ENCODE measurements around the gene GRM4.
"Not testable (repeated sequence)": the region's sequence is repeated elsewhere in the genome, so short reads cannot be mapped to it uniquely, and the experiment has no call there.

The GRM4 gene

GRCh38 chr6:34022250-34022872 is 123.5 kb downstream of the GRM4 start:
- H3K4me1 ChIP-seq (ENCODE audit: control insufficient read depth, insufficient read depth, low read length) = peaks cover 7% of the 10 kb centered on the region
- H3K9me3 ChIP-seq (ENCODE audit: control insufficient read depth, low read length) = no peaks in the 10 kb centered on the region
- 86% methylated on average over 22 of the region's 22 CpGs for WGBS, 2 experiments
- no peak overlapping the region for H3K4me3 ChIP-seq (ENCODE audit: insufficient read depth, low read depth, low read length)
- no peaks in the 10 kb centered on the region for H3K27me3 ChIP-seq (ENCODE audit: control insufficient read depth, insufficient read depth, low read length, poor library complexity, severe bottlenecking)
- no peaks in the 10 kb centered on the region for H3K36me3 ChIP-seq (ENCODE audit: control insufficient read depth, insufficient read depth, low read length)
- no peak overlapping the region for H3K27ac ChIP-seq (ENCODE audit: insufficient read depth, low read depth, low read length, poor library complexity, severe bottlenecking)

- no peak overlapping the region for H3K27ac ChIP-seq (ENCODE audit: insufficient read depth, low read depth, low read length, poor library complexity, severe bottlenecking)
- H3K27me3 ChIP-seq (ENCODE audit: control insufficient read depth, insufficient read depth, low read length, poor library complexity, severe bottlenecking) = no peaks in the 10 kb centered on the region
- no peaks in the 10 kb centered on the region for H3K36me3 ChIP-seq (ENCODE audit: control insufficient read depth, insufficient read depth, low read length)
- 90 to 95% methylated on average over 19 of the region's 19 CpGs for WGBS, 2 experiments
- H3K4me3 ChIP-seq (ENCODE audit: insufficient read depth, low read depth, low read length) = no peak overlapping the region
- peaks cover 7% of the 10 kb centered on the region for H3K4me1 ChIP-seq (ENCODE audit: control insufficient read depth, insufficient read depth, low read length)
- H3K9me3 ChIP-seq (ENCODE audit: control insufficient read depth, low read length) = no peaks in the 10 kb centered on the region
These were observed 124.2 kb downstream of the GRM4 start for GRCh38 chr6:34021554-34022190.

- no peaks in the 10 kb centered on the region for H3K27me3 ChIP-seq (ENCODE audit: control insufficient read depth, insufficient read depth, low read length, poor library complexity, severe bottlenecking)
- no peaks in the 10 kb centered on the region for H3K36me3 ChIP-seq (ENCODE audit: control insufficient read depth, insufficient read depth, low read length)
- peaks cover 11% of the 10 kb centered on the region for H3K4me1 ChIP-seq (ENCODE audit: control insufficient read depth, insufficient read depth, low read length)
- H3K27ac ChIP-seq (ENCODE audit: insufficient read depth, low read depth, low read length, poor library complexity, severe bottlenecking) = no peak overlapping the region
- H3K9me3 ChIP-seq (ENCODE audit: control insufficient read depth, low read length) = no peaks in the 10 kb centered on the region
- WGBS, 2 experiments = 90 to 91% methylated on average over 17 of the region's 17 CpGs
- no peak overlapping the region for H3K4me3 ChIP-seq (ENCODE audit: insufficient read depth, low read depth, low read length)
These were observed 124.9 kb downstream of the GRM4 start for GRCh38 chr6:34020807-34021553.

GRCh38 chr6:34020278-34020677 is 125.6 kb downstream of the GRM4 start:
- WGBS, 2 experiments = 95 to 98% methylated on average over 5 of the region's 5 CpGs
- H3K4me3 ChIP-seq (ENCODE audit: insufficient read depth, low read depth, low read length) = no peak overlapping the region
- H3K36me3 ChIP-seq (ENCODE audit: control insufficient read depth, insufficient read depth, low read length) = no peaks in the 10 kb centered on the region
- H3K9me3 ChIP-seq (ENCODE audit: control insufficient read depth, low read length) = no peaks in the 10 kb centered on the region
- H3K27ac ChIP-seq (ENCODE audit: insufficient read depth, low read depth, low read length, poor library complexity, severe bottlenecking) = no peak overlapping the region
- H3K4me1 ChIP-seq (ENCODE audit: control insufficient read depth, insufficient read depth, low read length) = peaks cover 15% of the 10 kb centered on the region
- no peaks in the 10 kb centered on the region for H3K27me3 ChIP-seq (ENCODE audit: control insufficient read depth, insufficient read depth, low read length, poor library complexity, severe bottlenecking)

- Histone ChIP-seq H3K4me1 (ENCODE audit: control insufficient read depth, insufficient read depth, low read length) (peaks cover 20% of the 10 kb centered on the region), H3K36me3 (ENCODE audit: control insufficient read depth, insufficient read depth, low read length) (no peaks in the 10 kb centered on the region), H3K27ac (ENCODE audit: insufficient read depth, low read depth, low read length, poor library complexity, severe bottlenecking) (no peak overlapping the region), H3K9me3 (ENCODE audit: control insufficient read depth, low read length) (no peaks in the 10 kb centered on the region), H3K4me3 (ENCODE audit: insufficient read depth, low read depth, low read length) (no peak overlapping the region), H3K27me3 (ENCODE audit: control insufficient read depth, insufficient read depth, low read length, poor library complexity, severe bottlenecking) (no peaks in the 10 kb centered on the region)
- 81 to 87% methylated on average over 7 of the region's 7 CpGs for WGBS, 2 experiments
These were observed 126.8 kb downstream of the GRM4 start for GRCh38 chr6:34018961-34019606.

- H3K4me3 ChIP-seq (ENCODE audit: insufficient read depth, low read depth, low read length) = no peak overlapping the region
- no peaks in the 10 kb centered on the region for H3K36me3 ChIP-seq (ENCODE audit: control insufficient read depth, insufficient read depth, low read length)
These were observed 127.9 kb downstream of the GRM4 start for GRCh38 chr6:34018026-34018425.

GRCh38 chr6:34017106-34017805 is 128.6 kb downstream of the GRM4 start:
- Histone ChIP-seq H3K27me3 (ENCODE audit: control insufficient read depth, insufficient read depth, low read length, poor library complexity, severe bottlenecking) (no peaks in the 10 kb centered on the region), H3K9me3 (ENCODE audit: control insufficient read depth, low read length) (no peaks in the 10 kb centered on the region), H3K4me3 (ENCODE audit: insufficient read depth, low read depth, low read length) (no peak overlapping the region), H3K27ac (ENCODE audit: insufficient read depth, low read depth, low read length, poor library complexity, severe bottlenecking) (no peak overlapping the region), H3K36me3 (ENCODE audit: control insufficient read depth, insufficient read depth, low read length) (no peaks in the 10 kb centered on the region), H3K4me1 (ENCODE audit: control insufficient read depth, insufficient read depth, low read length) (peaks cover 20% of the 10 kb centered on the region)
- 97% methylated on average over 54 of the region's 54 CpGs for WGBS, 2 experiments

More at GRCh38 chr6:34018026-34018425, 127.9 kb downstream of the GRM4 start:
- no peaks in the 10 kb centered on the region for H3K9me3 ChIP-seq (ENCODE audit: control insufficient read depth, low read length)
- H3K27me3 ChIP-seq (ENCODE audit: control insufficient read depth, insufficient read depth, low read length, poor library complexity, severe bottlenecking) = no peaks in the 10 kb centered on the region
- peaks cover 20% of the 10 kb centered on the region for H3K4me1 ChIP-seq (ENCODE audit: control insufficient read depth, insufficient read depth, low read length)
- 94 to 95% methylated on average over 6 of the region's 6 CpGs for WGBS, 2 experiments
- H3K27ac ChIP-seq (ENCODE audit: insufficient read depth, low read depth, low read length, poor library complexity, severe bottlenecking) = no peak overlapping the region

GRCh38 chr6:34016573-34016972 is 129.3 kb downstream of the GRM4 start:
- H3K4me3 ChIP-seq (ENCODE audit: insufficient read depth, low read depth, low read length); H3K9me3 ChIP-seq (ENCODE audit: control insufficient read depth, low read length); H3K36me3 ChIP-seq (ENCODE audit: control insufficient read depth, insufficient read depth, low read length); H3K27me3 ChIP-seq (ENCODE audit: control insufficient read depth, insufficient read depth, low read length, poor library complexity, severe bottlenecking); H3K27ac ChIP-seq (ENCODE audit: insufficient read depth, low read depth, low read length, poor library complexity, severe bottlenecking): not testable (repeated sequence)
- WGBS, 2 experiments = 91 to 97% methylated on average over 3 of the region's 3 CpGs
- H3K4me1 ChIP-seq (ENCODE audit: control insufficient read depth, insufficient read depth, low read length) = peaks cover 23% of the 10 kb centered on the region

GRCh38 chr6:34015586-34015985 is 130.3 kb downstream of the GRM4 start:
- Histone ChIP-seq H3K27me3 (ENCODE audit: control insufficient read depth, insufficient read depth, low read length, poor library complexity, severe bottlenecking) (no peaks in the 10 kb centered on the region), H3K4me3 (ENCODE audit: insufficient read depth, low read depth, low read length) (no peak overlapping the region), H3K27ac (ENCODE audit: insufficient read depth, low read depth, low read length, poor library complexity, severe bottlenecking) (no peak overlapping the region), H3K9me3 (ENCODE audit: control insufficient read depth, low read length) (no peaks in the 10 kb centered on the region), H3K36me3 (ENCODE audit: control insufficient read depth, insufficient read depth, low read length) (no peaks in the 10 kb centered on the region), H3K4me1 (ENCODE audit: control insufficient read depth, insufficient read depth, low read length) (peaks cover 33% of the 10 kb centered on the region)
- WGBS, 2 experiments = 51 to 57% methylated on average over 6 of the region's 6 CpGs

All from ectodermal cell (in vitro differentiated cells).